Measurements from ENCODE around the gene WDR82.
"Not testable (repeated sequence)": the region's sequence is repeated elsewhere in the genome, so short reads cannot be mapped to it uniquely, and the experiment has no call there.

The WDR82 gene

GRCh38 chr3:52272831-52273230 lies 5.6 kb downstream of the WDR82 start:
- peaks cover 20% of the 10 kb centered on the region for H3K36me3 ChIP-seq (ENCODE audit: control insufficient read depth, insufficient read depth, low read length)
- peaks cover 4% of the 10 kb centered on the region for H3K4me1 ChIP-seq (ENCODE audit: control insufficient read depth, insufficient read depth, low read length)
- no peaks in the 10 kb centered on the region for H3K27me3 ChIP-seq (ENCODE audit: control insufficient read depth, insufficient read depth, low read length, poor library complexity, severe bottlenecking)
- H3K27ac ChIP-seq (ENCODE audit: insufficient read depth, low read depth, low read length, poor library complexity, severe bottlenecking), result no peak overlapping the region
- H3K9me3 ChIP-seq (ENCODE audit: control insufficient read depth, low read length), result no peaks in the 10 kb centered on the region
- 92 to 93% methylated on average over 3 of the region's 3 CpGs for WGBS, 2 experiments
- no peak overlapping the region for H3K4me3 ChIP-seq (ENCODE audit: insufficient read depth, low read depth, low read length)

DNA sequence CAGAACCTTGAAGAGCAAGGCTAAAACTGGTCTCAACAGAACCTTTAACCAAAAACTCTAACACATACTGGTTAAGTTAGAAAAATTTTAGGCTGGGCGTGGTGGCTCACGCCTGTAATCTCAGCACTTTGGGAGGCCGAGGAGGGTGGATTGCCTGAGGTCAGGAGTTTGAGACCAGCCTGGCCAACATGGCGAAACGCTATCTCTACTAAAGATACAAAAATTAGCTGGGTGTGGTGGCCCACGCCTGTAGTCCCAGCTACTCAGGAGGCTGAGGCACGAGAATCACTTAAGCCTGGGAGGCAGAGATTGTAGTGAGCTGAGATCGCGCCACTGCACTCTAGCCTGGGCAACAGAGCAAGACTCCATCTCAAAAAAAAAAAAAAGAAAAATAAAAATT lies 6.3 kb downstream of the WDR82 start:
- not testable (repeated sequence) for H3K27ac ChIP-seq (ENCODE audit: insufficient read depth, low read depth, low read length, poor library complexity, severe bottlenecking); H3K9me3 ChIP-seq (ENCODE audit: control insufficient read depth, low read length); H3K4me1 ChIP-seq (ENCODE audit: control insufficient read depth, insufficient read depth, low read length); H3K4me3 ChIP-seq (ENCODE audit: insufficient read depth, low read depth, low read length); H3K27me3 ChIP-seq (ENCODE audit: control insufficient read depth, insufficient read depth, low read length, poor library complexity, severe bottlenecking)
- peaks cover 21% of the 10 kb centered on the region for H3K36me3 ChIP-seq (ENCODE audit: control insufficient read depth, insufficient read depth, low read length)
- WGBS, 2 experiments, result 94% methylated on average over 7 to 9 of the region's 9 CpGs

DNA sequence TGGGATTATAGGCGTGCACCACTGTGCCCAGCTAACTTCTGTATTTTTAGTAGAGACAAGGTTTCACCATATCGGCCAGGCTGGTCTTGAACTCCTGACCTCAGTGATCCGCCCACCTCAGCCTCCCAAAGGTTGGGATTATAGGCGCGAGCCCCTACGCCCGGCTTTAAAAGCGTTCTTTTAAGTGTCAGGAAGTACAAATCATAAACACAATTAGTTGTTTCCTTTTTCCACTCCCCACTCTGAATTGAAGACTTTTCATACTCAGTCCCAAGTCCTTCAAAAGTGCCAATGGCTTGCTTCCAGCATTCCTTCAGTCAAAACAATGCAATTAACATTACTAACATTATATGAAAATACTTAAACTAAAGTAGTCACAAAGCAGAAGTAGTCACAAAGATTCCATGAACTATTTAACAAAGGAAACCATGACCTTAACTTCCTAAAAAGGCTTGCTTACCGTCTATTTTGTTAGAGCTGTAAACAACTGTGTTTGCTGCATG lies 8.1 kb downstream of the WDR82 start:
- H3K36me3 ChIP-seq (ENCODE audit: control insufficient read depth, insufficient read depth, low read length), result peaks cover 27% of the 10 kb centered on the region
- no peaks in the 10 kb centered on the region for H3K9me3 ChIP-seq (ENCODE audit: control insufficient read depth, low read length)
- H3K4me3 ChIP-seq (ENCODE audit: insufficient read depth, low read depth, low read length), result no peak overlapping the region
- no peaks in the 10 kb centered on the region for H3K4me1 ChIP-seq (ENCODE audit: control insufficient read depth, insufficient read depth, low read length)
- no peak overlapping the region for H3K27ac ChIP-seq (ENCODE audit: insufficient read depth, low read depth, low read length, poor library complexity, severe bottlenecking)
- 95 to 96% methylated on average over 9 of the region's 9 CpGs for WGBS, 2 experiments
- no peaks in the 10 kb centered on the region for H3K27me3 ChIP-seq (ENCODE audit: control insufficient read depth, insufficient read depth, low read length, poor library complexity, severe bottlenecking)

DNA sequence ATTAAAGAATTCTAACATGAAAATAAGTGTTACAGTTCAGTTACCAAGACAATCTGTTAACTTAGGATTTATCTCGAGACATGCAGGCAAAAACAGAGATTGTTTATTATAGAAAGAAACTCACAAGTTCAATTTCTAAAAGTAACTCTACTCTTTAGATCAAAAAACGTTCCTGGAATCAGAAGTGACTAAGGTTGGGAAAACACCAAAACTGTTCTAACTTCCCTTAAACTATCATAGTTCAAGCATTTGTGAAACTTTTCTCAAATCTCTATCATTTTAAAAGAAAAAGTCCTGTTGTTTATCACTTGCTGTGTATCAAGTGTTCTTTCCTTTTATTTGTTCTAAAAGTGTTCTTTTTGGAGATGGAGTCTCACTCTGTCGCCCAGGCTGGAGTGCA lies 8.7 kb downstream of the WDR82 start:
- Histone ChIP-seq H3K4me1 (ENCODE audit: control insufficient read depth, insufficient read depth, low read length) (no peaks in the 10 kb centered on the region), H3K27ac (ENCODE audit: insufficient read depth, low read depth, low read length, poor library complexity, severe bottlenecking) (no peak overlapping the region), H3K27me3 (ENCODE audit: control insufficient read depth, insufficient read depth, low read length, poor library complexity, severe bottlenecking) (no peaks in the 10 kb centered on the region), H3K36me3 (ENCODE audit: control insufficient read depth, insufficient read depth, low read length) (peaks cover 27% of the 10 kb centered on the region), H3K9me3 (ENCODE audit: control insufficient read depth, low read length) (no peaks in the 10 kb centered on the region), H3K4me3 (ENCODE audit: insufficient read depth, low read depth, low read length) (no peak overlapping the region)
- 92 to 97% methylated on average over 3 of the region's 3 CpGs for WGBS, 2 experiments

- H3K4me3 ChIP-seq (ENCODE audit: insufficient read depth, low read depth, low read length), result no peak overlapping the region
- no peaks in the 10 kb centered on the region for H3K27me3 ChIP-seq (ENCODE audit: control insufficient read depth, insufficient read depth, low read length, poor library complexity, severe bottlenecking)
- H3K4me1 ChIP-seq (ENCODE audit: control insufficient read depth, insufficient read depth, low read length), result no peaks in the 10 kb centered on the region
- peaks cover 40% of the 10 kb centered on the region for H3K36me3 ChIP-seq (ENCODE audit: control insufficient read depth, insufficient read depth, low read length)
- H3K9me3 ChIP-seq (ENCODE audit: control insufficient read depth, low read length), result no peaks in the 10 kb centered on the region
- H3K27ac ChIP-seq (ENCODE audit: insufficient read depth, low read depth, low read length, poor library complexity, severe bottlenecking), result no peak overlapping the region
- WGBS, 2 experiments, result 94 to 95% methylated on average over 7 of the region's 7 CpGs
These were observed 10.4 kb downstream of the WDR82 start for GRCh38 chr3:52268036-52268435.

DNA sequence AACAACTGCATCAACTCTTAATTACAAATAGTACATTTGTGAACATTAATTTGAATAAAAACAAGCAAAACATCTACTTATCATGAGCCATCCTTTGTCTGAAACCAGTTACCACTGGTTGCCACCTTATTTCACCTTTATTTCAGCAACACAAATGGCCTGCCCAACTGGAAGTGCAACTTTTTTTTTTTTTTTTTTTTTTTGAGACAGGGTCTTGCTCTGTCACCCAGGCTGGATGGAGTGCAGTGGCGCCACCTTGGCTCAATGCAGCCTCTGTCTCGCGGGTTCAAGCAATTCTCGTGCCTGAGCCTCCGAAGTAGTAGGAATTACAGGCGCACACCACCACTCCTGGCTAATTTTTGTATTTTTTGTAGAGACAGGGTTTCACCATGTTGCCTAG lies 13.1 kb downstream of the WDR82 start:
- no peaks in the 10 kb centered on the region for H3K9me3 ChIP-seq (ENCODE audit: control insufficient read depth, low read length)
- H3K27me3 ChIP-seq (ENCODE audit: control insufficient read depth, insufficient read depth, low read length, poor library complexity, severe bottlenecking), result no peaks in the 10 kb centered on the region
- peaks cover 58% of the 10 kb centered on the region for H3K36me3 ChIP-seq (ENCODE audit: control insufficient read depth, insufficient read depth, low read length)
- H3K27ac ChIP-seq (ENCODE audit: insufficient read depth, low read depth, low read length, poor library complexity, severe bottlenecking), result no peak overlapping the region
- no peak overlapping the region for H3K4me3 ChIP-seq (ENCODE audit: insufficient read depth, low read depth, low read length)
- H3K4me1 ChIP-seq (ENCODE audit: control insufficient read depth, insufficient read depth, low read length), result no peaks in the 10 kb centered on the region
- whole genome bisulfite sequencing, 2 experiments, result 91% methylated on average over 6 of the region's 6 CpGs

GRCh38 chr3:52262447-52262846 lies 16.0 kb downstream of the WDR82 start:
- Histone ChIP-seq H3K4me1 (ENCODE audit: control insufficient read depth, insufficient read depth, low read length) (no peaks in the 10 kb centered on the region), H3K27ac (ENCODE audit: insufficient read depth, low read depth, low read length, poor library complexity, severe bottlenecking) (no peak overlapping the region), H3K36me3 (ENCODE audit: control insufficient read depth, insufficient read depth, low read length) (peaks cover 69% of the 10 kb centered on the region), H3K9me3 (ENCODE audit: control insufficient read depth, low read length) (no peaks in the 10 kb centered on the region), H3K4me3 (ENCODE audit: insufficient read depth, low read depth, low read length) (no peak overlapping the region), H3K27me3 (ENCODE audit: control insufficient read depth, insufficient read depth, low read length, poor library complexity, severe bottlenecking) (no peaks in the 10 kb centered on the region)

- no peaks in the 10 kb centered on the region for H3K4me1 ChIP-seq (ENCODE audit: control insufficient read depth, insufficient read depth, low read length)
- peaks cover 81% of the 10 kb centered on the region for H3K36me3 ChIP-seq (ENCODE audit: control insufficient read depth, insufficient read depth, low read length)
These were observed 19.0 kb downstream of the WDR82 start for GRCh38 chr3:52259448-52259847.

GRCh38 chr3:52259035-52259434 lies 19.4 kb downstream of the WDR82 start:
- Histone ChIP-seq H3K27ac (ENCODE audit: insufficient read depth, low read depth, low read length, poor library complexity, severe bottlenecking) (no peak overlapping the region), H3K36me3 (ENCODE audit: control insufficient read depth, insufficient read depth, low read length) (peaks cover 80% of the 10 kb centered on the region), H3K9me3 (ENCODE audit: control insufficient read depth, low read length) (no peaks in the 10 kb centered on the region), H3K4me1 (ENCODE audit: control insufficient read depth, insufficient read depth, low read length) (no peaks in the 10 kb centered on the region), H3K27me3 (ENCODE audit: control insufficient read depth, insufficient read depth, low read length, poor library complexity, severe bottlenecking) (no peaks in the 10 kb centered on the region), H3K4me3 (ENCODE audit: insufficient read depth, low read depth, low read length) (no peak overlapping the region)
- 100% methylated on average over 1 of the region's 1 CpG for WGBS, 2 experiments

More at GRCh38 chr3:52259448-52259847, 19.0 kb downstream of the WDR82 start:
- H3K4me3 ChIP-seq (ENCODE audit: insufficient read depth, low read depth, low read length), result no peak overlapping the region
- WGBS, 2 experiments, result 96 to 98% methylated on average over 4 of the region's 4 CpGs
- no peaks in the 10 kb centered on the region for H3K27me3 ChIP-seq (ENCODE audit: control insufficient read depth, insufficient read depth, low read length, poor library complexity, severe bottlenecking)
- no peaks in the 10 kb centered on the region for H3K9me3 ChIP-seq (ENCODE audit: control insufficient read depth, low read length)
- H3K27ac ChIP-seq (ENCODE audit: insufficient read depth, low read depth, low read length, poor library complexity, severe bottlenecking), result no peak overlapping the region

- no peaks in the 10 kb centered on the region for H3K27me3 ChIP-seq (ENCODE audit: control insufficient read depth, insufficient read depth, low read length, poor library complexity, severe bottlenecking)
- no peaks in the 10 kb centered on the region for H3K4me1 ChIP-seq (ENCODE audit: control insufficient read depth, insufficient read depth, low read length)
- H3K36me3 ChIP-seq (ENCODE audit: control insufficient read depth, insufficient read depth, low read length), result peaks cover 73% of the 10 kb centered on the region
- no peak overlapping the region for H3K27ac ChIP-seq (ENCODE audit: insufficient read depth, low read depth, low read length, poor library complexity, severe bottlenecking)
- no peaks in the 10 kb centered on the region for H3K9me3 ChIP-seq (ENCODE audit: control insufficient read depth, low read length)
- no peak overlapping the region for H3K4me3 ChIP-seq (ENCODE audit: insufficient read depth, low read depth, low read length)
- 94 to 95% methylated on average over 4 of the region's 4 CpGs for WGBS, 2 experiments
These were observed 20.5 kb downstream of the WDR82 start for GRCh38 chr3:52257911-52258310.

- Histone ChIP-seq H3K36me3 (ENCODE audit: control insufficient read depth, insufficient read depth, low read length) (peaks cover 64% of the 10 kb centered on the region), H3K27ac (ENCODE audit: insufficient read depth, low read depth, low read length, poor library complexity, severe bottlenecking) (no peak overlapping the region), H3K9me3 (ENCODE audit: control insufficient read depth, low read length) (no peaks in the 10 kb centered on the region), H3K27me3 (ENCODE audit: control insufficient read depth, insufficient read depth, low read length, poor library complexity, severe bottlenecking) (no peaks in the 10 kb centered on the region), H3K4me3 (ENCODE audit: insufficient read depth, low read depth, low read length) (no peak overlapping the region), H3K4me1 (ENCODE audit: control insufficient read depth, insufficient read depth, low read length) (no peaks in the 10 kb centered on the region)
- 95 to 97% methylated on average over 4 of the region's 4 CpGs for WGBS, 2 experiments
These were observed 21.8 kb downstream of the WDR82 start for GRCh38 chr3:52256622-52257021.
